Loucy (cell line): Measurements from ENCODE around the gene ALAD.

ENCODE experiments used
- H2AFZ ChIP-seq: fragments of 200-600 bp; sonication (generic); 2 replicates; pipeline ENCODE4 v1.6.0; 2016; ENCODE audit warnings: antibody characterized with exemption, mild to moderate bottlenecking, low read length, moderate library complexity
- H3F3A ChIP-seq: fragments of 200-600 bp; 2 replicates; pipeline ENCODE4 v1.6.0; 2016; ENCODE audit warnings: antibody characterized with exemption, low read depth, mild to moderate bottlenecking
- H3K27me3 ChIP-seq: fragments of 200-600 bp; sonication (generic); 2 replicates; pipeline ENCODE4 v1.6.1; 2014; ENCODE audit warnings: low read length, mild to moderate bottlenecking; ENCODE audit not compliant: insufficient read depth, poor library complexity, severe bottlenecking
- H3K36me3 ChIP-seq: fragments of 200-600 bp; sonication (generic); 2 replicates; pipeline ENCODE4 v1.6.1; 2016; ENCODE audit warnings: low read length; ENCODE audit not compliant: insufficient read depth
- H3K4me1 ChIP-seq: fragments of 200-600 bp; sonication (generic); 2 replicates; pipeline ENCODE4 v1.5.1; 2014; ENCODE audit warnings: low read length, mild to moderate bottlenecking; ENCODE audit not compliant: insufficient read depth, poor library complexity, severe bottlenecking
- H3K4me2 ChIP-seq: fragments of 200-600 bp; sonication (generic); 2 replicates; pipeline ENCODE4 v1.6.0; 2014; ENCODE audit warnings: antibody characterized with exemption, low read length, low read depth, mild to moderate bottlenecking; ENCODE audit not compliant: poor library complexity, severe bottlenecking
- H3K4me3 ChIP-seq: fragments of 200-600 bp; sonication (generic); 2 replicates; pipeline ENCODE4 v1.5.1; 2014; ENCODE audit warnings: low read length, mild to moderate bottlenecking, mixed read lengths; ENCODE audit not compliant: poor library complexity, severe bottlenecking
- H3K79me2 ChIP-seq: fragments of 200-600 bp; sonication (generic); 2 replicates; pipeline ENCODE4 v1.6.1; 2014; ENCODE audit warnings: low read length; ENCODE audit not compliant: insufficient read depth
- H3K9ac ChIP-seq: fragments of 200-600 bp; sonication (generic); 2 replicates; pipeline ENCODE4 v1.6.0; 2014; ENCODE audit warnings: mild to moderate bottlenecking, low read depth, low read length, moderate library complexity; ENCODE audit not compliant: poor library complexity, severe bottlenecking
- H3K9me2 ChIP-seq: fragments of 200-600 bp; sonication (generic); replicated peaks from 2 replicates; pipeline ENCODE4 v1.6.1; 2016; ENCODE audit warnings: low read depth, low read length, mixed read lengths
- H3K9me3 ChIP-seq: fragments of 200-600 bp; sonication (generic); 2 replicates; pipeline ENCODE4 v1.6.1; 2014; ENCODE audit warnings: mild to moderate bottlenecking, antibody characterized with exemption, low read length, low read depth; ENCODE audit not compliant: insufficient read depth
- H4K20me1 ChIP-seq: fragments of 200-600 bp; sonication (generic); 2 replicates; pipeline ENCODE4 v1.6.0; 2014; ENCODE audit warnings: antibody characterized with exemption, low read length, mild to moderate bottlenecking; ENCODE audit not compliant: insufficient read depth, poor library complexity, severe bottlenecking
- CTCF ChIP-seq: fragments of 200-600 bp; sonication (generic); conservative IDR thresholded peaks from 2 replicates; pipeline ENCODE4 v1.5.1; 2014; ENCODE audit warnings: mild to moderate bottlenecking, antibody characterized with exemption, low read length
- EZH2phosphoT487 ChIP-seq: fragments of 200-600 bp; IDR thresholded peaks from 2 replicates; pipeline ENCODE4 v1.6.1; 2018; ENCODE audit warnings: antibody characterized with exemption, mild to moderate bottlenecking, moderate library complexity, borderline replicate concordance

ALAD gene

GRCh38 chr9:113355040-113355596, 46.0 kb downstream of the ALAD start:
- H3K79me2 ChIP-seq = no peaks in the 10 kb centered on the region
- no peaks in the 10 kb centered on the region for H4K20me1 ChIP-seq
- no peak for TF ChIP-seq EZH2phosphoT487
- TF ChIP-seq CTCF = peak; percentile 42
- no peaks in the 10 kb centered on the region for H3K9me3 ChIP-seq
- peaks cover 14% of the 10 kb centered on the region for H3K4me1 ChIP-seq
- no peaks in the 10 kb centered on the region for H3F3A ChIP-seq
- H3K4me2 ChIP-seq = no peak overlapping the region
- H3K27me3 ChIP-seq = no peaks in the 10 kb centered on the region
- H3K36me3 ChIP-seq = no peaks in the 10 kb centered on the region
- H2AFZ ChIP-seq = no peak overlapping the region
- no peak overlapping the region for H3K4me3 ChIP-seq
- H3K9ac ChIP-seq = no peak overlapping the region
- H3K9me2 ChIP-seq = no peaks in the 10 kb centered on the region

DNA sequence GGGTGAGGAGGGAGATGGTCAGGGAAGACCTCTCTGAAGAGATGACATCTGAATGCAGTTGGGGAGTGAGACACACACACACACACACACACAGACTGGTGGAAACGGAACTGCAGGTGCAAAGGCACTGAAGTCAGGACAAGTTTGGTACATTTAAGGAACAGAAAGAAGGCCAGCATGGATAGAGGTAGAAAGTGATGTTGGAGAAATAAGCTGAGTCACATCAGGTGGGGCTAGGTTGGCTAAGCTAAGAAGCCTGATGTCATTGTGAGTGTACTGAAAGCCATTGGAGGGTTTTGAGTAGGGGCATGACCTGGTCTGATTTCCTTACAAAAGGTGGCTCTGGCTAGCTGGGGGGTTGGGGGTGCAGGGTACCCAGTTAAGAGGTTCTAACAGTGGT, 48.7 kb downstream of the ALAD start:
- H3K9ac ChIP-seq = no peak overlapping the region
- H3F3A ChIP-seq = peaks cover 2% of the 10 kb centered on the region; the same call in 1 of the 2 replicates
- no peak overlapping the region for H2AFZ ChIP-seq
- H3K4me3 ChIP-seq = no peak overlapping the region
- H3K4me2 ChIP-seq = no peak overlapping the region
- no peaks in the 10 kb centered on the region for H4K20me1 ChIP-seq
- H3K36me3 ChIP-seq = no peaks in the 10 kb centered on the region
- H3K9me2 ChIP-seq = no peaks in the 10 kb centered on the region
- no peaks in the 10 kb centered on the region for H3K9me3 ChIP-seq
- no peaks in the 10 kb centered on the region for H3K79me2 ChIP-seq
- no peaks in the 10 kb centered on the region for H3K27me3 ChIP-seq
- H3K4me1 ChIP-seq = peaks cover 21% of the 10 kb centered on the region
- TF ChIP-seq CTCF = no peak

DNA sequence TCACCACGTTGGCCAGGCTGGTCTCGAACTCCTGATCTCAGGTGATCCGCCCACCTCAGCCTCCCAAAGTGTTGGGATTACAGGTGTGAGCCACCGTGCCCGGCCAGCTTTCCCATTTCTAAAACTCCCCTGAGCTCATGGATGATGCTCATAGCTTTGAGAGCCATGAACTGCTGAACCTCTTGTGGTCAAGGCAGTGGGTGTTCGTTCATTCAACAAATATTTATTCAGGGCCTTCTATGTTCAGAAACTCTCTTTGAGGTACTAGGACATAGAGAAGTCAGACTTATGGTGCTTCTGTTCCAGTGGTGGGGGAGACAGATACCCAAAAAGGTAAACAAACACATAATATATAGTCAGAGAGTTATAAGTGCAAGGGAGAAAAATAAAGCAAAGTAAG, 49.1 kb downstream of the ALAD start:
- Histone ChIP-seq H3K9ac (no peak overlapping the region), H3K27me3 (no peaks in the 10 kb centered on the region), H3K9me2 (no peaks in the 10 kb centered on the region), H2AFZ (no peak overlapping the region), H3K79me2 (no peaks in the 10 kb centered on the region), H3K9me3 (no peaks in the 10 kb centered on the region), H3K36me3 (no peaks in the 10 kb centered on the region), H3K4me3 (no peak overlapping the region), H3F3A (peaks cover 2% of the 10 kb centered on the region; the same call in 1 of the 2 replicates), H3K4me1 (peaks cover 24% of the 10 kb centered on the region), H3K4me2 (no peak overlapping the region), H4K20me1 (no peaks in the 10 kb centered on the region)
- no peak for TF ChIP-seq CTCF
